ENCODE data around the gene SART1.

SART1 gene

GRCh38 chr11:65945430-65945911, 16.1 kb upstream of the SART1 start, which contains the start of gene TSGA10IP:
Gene TSGA10IP (plus strand): TSS chr11:65945480. CDS start chr11:65945676, 196 bp downstream.
- Histone ChIP-seq H3F3A (ENCODE audit: insufficient read depth, low read length) (no peaks in the 10 kb centered on the region), H3K4me3 (ENCODE audit: low read length) (no peak within 1 kb of the TSS), H3K4me2 (ENCODE audit: low read depth, low read length) (no peak within 1 kb of the TSS), H3K27ac (ENCODE audit: low read length) (no peak within 1 kb of the TSS), H2AFZ (ENCODE audit: low read length) (no peak within 1 kb of the TSS), H3K9me3 (replicated peaks; ENCODE audit: insufficient read depth, low read length) (no peaks in the 10 kb centered on the region), H3K79me2 (ENCODE audit: low read length) (no peaks in the 10 kb centered on the region), H3K36me3 (replicated peaks; ENCODE audit: insufficient read depth, low read length) (no peaks in the 10 kb centered on the region), H3K9ac (ENCODE audit: low read length) (no peak within 1 kb of the TSS), H3K9me2 (replicated peaks; ENCODE audit: insufficient read depth, low read length) (no peaks in the 10 kb centered on the region), H4K20me1 (ENCODE audit: insufficient read depth, low read length) (no peaks in the 10 kb centered on the region), H3K27me3 (replicated peaks; ENCODE audit: insufficient read depth, low read length) (no peaks in the 10 kb centered on the region), H3K4me1 (ENCODE audit: low read length) (0 out of 2 replicates have a peak, but pooled peaks cover 4% of the 10 kb centered on the region)
- no peak for DNase-seq
- TF ChIP-seq EZH2 (optimal IDR thresholded peaks at IDR 0.05; ENCODE audit: low read depth, low read length) (no peak), EZH2phosphoT487 (IDR thresholded peaks at IDR 0.05; ENCODE audit: low read length) (no peak)
- TF ChIP-seq, protein P1, sequence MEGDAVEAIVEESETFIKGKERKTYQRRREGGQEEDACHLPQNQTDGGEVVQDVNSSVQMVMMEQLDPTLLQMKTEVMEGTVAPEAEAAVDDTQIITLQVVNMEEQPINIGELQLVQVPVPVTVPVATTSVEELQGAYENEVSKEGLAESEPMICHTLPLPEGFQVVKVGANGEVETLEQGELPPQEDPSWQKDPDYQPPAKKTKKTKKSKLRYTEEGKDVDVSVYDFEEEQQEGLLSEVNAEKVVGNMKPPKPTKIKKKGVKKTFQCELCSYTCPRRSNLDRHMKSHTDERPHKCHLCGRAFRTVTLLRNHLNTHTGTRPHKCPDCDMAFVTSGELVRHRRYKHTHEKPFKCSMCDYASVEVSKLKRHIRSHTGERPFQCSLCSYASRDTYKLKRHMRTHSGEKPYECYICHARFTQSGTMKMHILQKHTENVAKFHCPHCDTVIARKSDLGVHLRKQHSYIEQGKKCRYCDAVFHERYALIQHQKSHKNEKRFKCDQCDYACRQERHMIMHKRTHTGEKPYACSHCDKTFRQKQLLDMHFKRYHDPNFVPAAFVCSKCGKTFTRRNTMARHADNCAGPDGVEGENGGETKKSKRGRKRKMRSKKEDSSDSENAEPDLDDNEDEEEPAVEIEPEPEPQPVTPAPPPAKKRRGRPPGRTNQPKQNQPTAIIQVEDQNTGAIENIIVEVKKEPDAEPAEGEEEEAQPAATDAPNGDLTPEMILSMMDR (IDR thresholded peaks at IDR 0.05; ENCODE audit: low read length), result no peak

DNA sequence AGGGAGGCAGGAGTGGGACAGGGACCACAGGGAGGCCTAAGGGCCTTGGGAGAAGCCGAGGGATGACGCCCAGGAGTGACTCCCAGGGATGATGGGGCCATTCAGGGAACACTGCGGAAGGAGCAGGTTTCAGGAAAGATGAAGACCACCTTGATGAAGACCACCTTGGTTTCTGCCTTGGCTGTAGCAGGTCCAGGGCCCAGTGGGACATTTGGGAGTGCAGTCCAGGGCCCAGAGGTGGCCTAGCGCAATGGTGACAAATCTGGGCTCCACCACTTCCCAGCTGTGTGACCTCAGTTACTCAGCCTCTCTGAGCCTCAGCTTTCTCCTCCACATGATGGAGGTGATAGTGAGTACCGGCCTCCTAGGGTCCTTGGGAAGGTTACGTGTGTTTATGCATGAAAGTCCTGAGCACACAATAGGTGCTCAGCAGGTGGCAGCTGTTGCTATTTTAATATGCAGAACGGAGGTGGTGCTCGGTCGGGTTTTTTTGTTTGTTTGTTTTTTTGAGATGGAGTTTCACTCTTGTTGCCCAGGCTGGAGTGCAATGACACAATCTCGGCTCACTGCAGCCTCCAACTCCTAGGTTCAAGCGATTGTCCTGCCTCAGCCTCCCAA, 15.5 kb upstream of the SART1 start:
- peak; percentile 39 for DNase-seq
- Histone ChIP-seq H3K9ac (ENCODE audit: low read length) (no peak overlapping the region), H3K27me3 (replicated peaks; ENCODE audit: insufficient read depth, low read length) (no peaks in the 10 kb centered on the region), H2AFZ (ENCODE audit: low read length) (no peak overlapping the region), H3F3A (ENCODE audit: insufficient read depth, low read length) (no peaks in the 10 kb centered on the region), H3K4me2 (ENCODE audit: low read depth, low read length) (no peak overlapping the region), H3K27ac (ENCODE audit: low read length) (no peak overlapping the region), H3K9me2 (replicated peaks; ENCODE audit: insufficient read depth, low read length) (no peaks in the 10 kb centered on the region), H3K79me2 (ENCODE audit: low read length) (no peaks in the 10 kb centered on the region), H3K9me3 (replicated peaks; ENCODE audit: insufficient read depth, low read length) (no peaks in the 10 kb centered on the region), H3K36me3 (replicated peaks; ENCODE audit: insufficient read depth, low read length) (no peaks in the 10 kb centered on the region), H4K20me1 (ENCODE audit: insufficient read depth, low read length) (no peaks in the 10 kb centered on the region), H3K4me3 (ENCODE audit: low read length) (no peak overlapping the region), H3K4me1 (ENCODE audit: low read length) (0 out of 2 replicates have a peak, but pooled peaks cover 4% of the 10 kb centered on the region)
- TF ChIP-seq EZH2phosphoT487 (IDR thresholded peaks at IDR 0.05; ENCODE audit: low read length), result no peak
- TF ChIP-seq, protein P1 (IDR thresholded peaks at IDR 0.05; ENCODE audit: low read length), result no peak
- TF ChIP-seq EZH2 (optimal IDR thresholded peaks at IDR 0.05; ENCODE audit: low read depth, low read length), result no peak

DNA sequence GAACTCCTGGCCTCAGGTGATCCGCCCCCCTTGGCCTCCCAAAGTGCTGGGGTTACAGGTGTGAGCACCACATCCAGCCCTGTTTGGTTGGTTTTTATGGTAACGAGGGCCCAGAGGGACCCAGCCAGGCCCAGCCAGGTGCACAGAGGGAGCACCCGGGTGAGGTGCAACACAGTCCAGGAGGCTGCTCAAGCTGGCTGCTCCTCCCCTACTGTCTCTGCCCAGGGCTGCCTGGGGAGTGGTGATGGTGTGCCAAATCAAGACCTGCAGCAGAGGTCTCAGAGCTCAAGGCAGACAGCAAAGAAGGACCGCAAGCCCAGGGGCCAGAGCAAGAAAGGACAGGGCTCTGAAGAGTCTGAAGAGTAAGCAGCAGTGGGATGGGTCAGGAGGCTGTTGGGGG, 14.9 kb upstream of the SART1 start:
- no peaks in the 10 kb centered on the region for H3K27me3 ChIP-seq (replicated peaks; ENCODE audit: insufficient read depth, low read length)
- H2AFZ ChIP-seq (ENCODE audit: low read length), result no peak overlapping the region
- no peak overlapping the region for H3K4me2 ChIP-seq (ENCODE audit: low read depth, low read length)
- H3K9ac ChIP-seq (ENCODE audit: low read length), result no peak overlapping the region
- no peaks in the 10 kb centered on the region for H4K20me1 ChIP-seq (ENCODE audit: insufficient read depth, low read length)
- H3K27ac ChIP-seq (ENCODE audit: low read length), result no peak overlapping the region
- H3K9me2 ChIP-seq (replicated peaks; ENCODE audit: insufficient read depth, low read length), result no peaks in the 10 kb centered on the region
- no peak overlapping the region for H3K4me3 ChIP-seq (ENCODE audit: low read length)
- DNase-seq, result no peak
- H3K9me3 ChIP-seq (replicated peaks; ENCODE audit: insufficient read depth, low read length), result no peaks in the 10 kb centered on the region
- H3K79me2 ChIP-seq (ENCODE audit: low read length), result no peaks in the 10 kb centered on the region
- H3K36me3 ChIP-seq (replicated peaks; ENCODE audit: insufficient read depth, low read length), result no peaks in the 10 kb centered on the region
- H3F3A ChIP-seq (ENCODE audit: insufficient read depth, low read length), result no peaks in the 10 kb centered on the region
- 0 out of 2 replicates have a peak, but pooled peaks cover 4% of the 10 kb centered on the region for H3K4me1 ChIP-seq (ENCODE audit: low read length)
- TF ChIP-seq EZH2phosphoT487 (IDR thresholded peaks at IDR 0.05; ENCODE audit: low read length), result no peak
- no peak for TF ChIP-seq EZH2 (optimal IDR thresholded peaks at IDR 0.05; ENCODE audit: low read depth, low read length)
- TF ChIP-seq, protein P1 (IDR thresholded peaks at IDR 0.05; ENCODE audit: low read length), result no peak
